Testis (tissue), 3 donors: ENCODE data around the gene NUP50. TPM values are rescaled to one million over a fixed set of nuclear protein-coding genes. Genes with fewer than 3 reads are reported as not detected.

Experiments
- DNase-seq: peaks from one replicate; pipeline ENCODE4 v3.0.0-alpha.2; 2019
- H3K27ac ChIP-seq, 2 donors: fragments of 200-600 bp; sonication (generic); one replicate each; pipeline ENCODE4 v1.5.1; 2019
- H3K27me3 ChIP-seq: fragments of 200-600 bp; sonication (generic); one replicate; pipeline ENCODE4 v1.5.1; 2019
- H3K36me3 ChIP-seq: fragments of 200-600 bp; sonication (generic); one replicate; pipeline ENCODE4 v1.5.1; 2017; ENCODE audit warnings: low read depth; ENCODE audit errors: missing control alignments
- H3K4me1 ChIP-seq: fragments of 200-600 bp; sonication (generic); one replicate; pipeline ENCODE4 v1.5.1; 2019
- H3K4me3 ChIP-seq, 2 donors: fragments of 200-600 bp; sonication (generic); one replicate each; pipeline ENCODE4 v1.5.1; 2017 to 2019
- H3K9me3 ChIP-seq: fragments of 200-600 bp; sonication (generic); one replicate; pipeline ENCODE4 v1.5.1; 2017
- POLR2A ChIP-seq: fragments of 450-650 bp; IDR thresholded peaks from one replicate; pipeline ENCODE4 v1.6.1; 2017; ENCODE audit warnings: antibody characterized with exemption, mild to moderate bottlenecking, moderate library complexity
- WGBS, 2 donors: methylation state at CpG; one replicate each; pipeline ENCODE4 v1.1.5; 2018; 5-methylcytosine and 5-hydroxymethylcytosine counted together
- intact Hi-C: fragments of 100-400 bp; cut with DNase I; formaldehyde crosslinking; loops from one replicate; pipeline ENCODE4 v1.15.1; 2023; ENCODE audit warnings: low total_unique reads
- polyA plus RNA-seq: library from polyadenylated mRNA; stranded (reverse); fragments of 350-450 nt; fragmentation: Illumina TruSeq; extraction: RNeasy Lipid Tissue Mini Kit (QIAGEN cat#74804); gene quantifications from one replicate; pipeline ENCODE4 v1.2.3, GENCODE V29; 2014; ENCODE audit warnings: low read depth, low replicate concordance; ENCODE audit not compliant: insufficient read depth
- total RNA-seq, 2 donors: library from RNA; depleted of rRNA; stranded (reverse); fragments of >200 nt; gene quantifications; one replicate each; pipeline ENCODE4 v1.2.3, GENCODE V29; 2016
- TF ChIP-seq, protein P1 (sequence below), 3 experiments: fragments of 450-650 bp in 2 of 3; fragments of 200-600 bp in 1 of 3; sonication (generic) in 1 of 3; IDR thresholded peaks; one replicate each; pipeline ENCODE4 v1.5.1; 2016 to 2019; ENCODE audit warnings: antibody characterized with exemption in 3 of 3, mild to moderate bottlenecking in 2 of 3, moderate library complexity in 1 of 3

NUP50 gene
- total and polyA plus RNA-seq, 3 donors from 2014 or later: 66.2 to 120 (median 119) TPM

- Histone ChIP-seq H3K27ac (no peak overlapping the region), H3K4me3 (no peak overlapping the region)
- WGBS, 2 donors: 95 to 96% methylated on average over 6 of the region's 6 CpGs
Measured at GRCh38 chr22:45217345-45217744, 53.6 kb downstream of the NUP50 start.

GRCh38 chr22:45217806-45218205, 54.1 kb downstream of the NUP50 start:
- Histone ChIP-seq H3K9me3 (no peaks in the 10 kb centered on the region), H3K27me3 (no peaks in the 10 kb centered on the region), H3K4me3 (no peak overlapping the region), H3K27ac (no peak overlapping the region), H3K4me1 (peaks cover 5% of the 10 kb centered on the region), H3K36me3 (no peaks in the 10 kb centered on the region)
- 90 to 95% methylated on average over 14 of the region's 14 CpGs for WGBS, 2 donors
- TF ChIP-seq, protein P1, sequence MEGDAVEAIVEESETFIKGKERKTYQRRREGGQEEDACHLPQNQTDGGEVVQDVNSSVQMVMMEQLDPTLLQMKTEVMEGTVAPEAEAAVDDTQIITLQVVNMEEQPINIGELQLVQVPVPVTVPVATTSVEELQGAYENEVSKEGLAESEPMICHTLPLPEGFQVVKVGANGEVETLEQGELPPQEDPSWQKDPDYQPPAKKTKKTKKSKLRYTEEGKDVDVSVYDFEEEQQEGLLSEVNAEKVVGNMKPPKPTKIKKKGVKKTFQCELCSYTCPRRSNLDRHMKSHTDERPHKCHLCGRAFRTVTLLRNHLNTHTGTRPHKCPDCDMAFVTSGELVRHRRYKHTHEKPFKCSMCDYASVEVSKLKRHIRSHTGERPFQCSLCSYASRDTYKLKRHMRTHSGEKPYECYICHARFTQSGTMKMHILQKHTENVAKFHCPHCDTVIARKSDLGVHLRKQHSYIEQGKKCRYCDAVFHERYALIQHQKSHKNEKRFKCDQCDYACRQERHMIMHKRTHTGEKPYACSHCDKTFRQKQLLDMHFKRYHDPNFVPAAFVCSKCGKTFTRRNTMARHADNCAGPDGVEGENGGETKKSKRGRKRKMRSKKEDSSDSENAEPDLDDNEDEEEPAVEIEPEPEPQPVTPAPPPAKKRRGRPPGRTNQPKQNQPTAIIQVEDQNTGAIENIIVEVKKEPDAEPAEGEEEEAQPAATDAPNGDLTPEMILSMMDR (IDR thresholded peaks at IDR 0.05): no peak
- TF ChIP-seq POLR2A: no peak
- no peak for DNase-seq
- intact Hi-C loops: no loop called here

More at GRCh38 chr22:45217345-45217744, 53.6 kb downstream of the NUP50 start:
- TF ChIP-seq, protein P1 (IDR thresholded peaks at IDR 0.05): no peak
- Histone ChIP-seq H3K36me3 (no peaks in the 10 kb centered on the region), H3K9me3 (no peaks in the 10 kb centered on the region), H3K4me1 (peaks cover 8% of the 10 kb centered on the region), H3K27me3 (no peaks in the 10 kb centered on the region)
- no peak for DNase-seq
- intact Hi-C loops: no loop called here

DNA sequence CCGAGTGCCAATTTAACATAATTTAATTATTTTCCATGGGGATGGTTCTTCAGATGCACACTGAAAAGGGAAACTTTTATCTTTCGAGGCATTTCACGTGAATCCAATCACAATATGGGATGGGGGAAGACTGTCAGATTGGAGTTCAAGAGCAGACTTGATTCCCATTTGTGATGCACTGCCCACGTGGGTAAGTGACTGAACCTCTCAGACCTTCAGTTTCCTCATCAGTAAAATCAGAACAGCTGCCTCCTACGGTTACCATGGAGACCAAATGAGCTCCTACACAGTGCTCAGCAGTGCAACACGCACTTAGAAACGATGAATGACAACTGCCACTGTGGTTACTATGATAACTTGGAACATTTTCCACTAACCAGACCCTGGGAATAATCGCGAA, 55.3 kb downstream of the NUP50 start:
- no peak for DNase-seq
- Histone ChIP-seq H3K27ac (no peak overlapping the region), H3K4me3 (no peak overlapping the region), H3K9me3 (no peaks in the 10 kb centered on the region), H3K27me3 (no peaks in the 10 kb centered on the region), H3K36me3 (no peaks in the 10 kb centered on the region), H3K4me1 (no peaks in the 10 kb centered on the region)
- intact Hi-C loops: no loop called here
- WGBS, 2 donors: 86 to 88% methylated on average over 9 of the region's 9 CpGs
- TF ChIP-seq POLR2A: no peak
- TF ChIP-seq, protein P1 (IDR thresholded peaks at IDR 0.05): no peak

- TF ChIP-seq POLR2A: no peak
- TF ChIP-seq, protein P1 (IDR thresholded peaks at IDR 0.05): no peak
- Histone ChIP-seq H3K4me1 (peaks cover 13% of the 10 kb centered on the region), H3K4me3 (no peak overlapping the region), H3K27ac (no peak overlapping the region), H3K27me3 (no peaks in the 10 kb centered on the region), H3K9me3 (no peaks in the 10 kb centered on the region), H3K36me3 (no peaks in the 10 kb centered on the region)
- no peak for DNase-seq
- WGBS, 2 donors: 89 to 93% methylated on average over 5 of the region's 5 CpGs
- intact Hi-C loops: no loop called here
Measured at GRCh38 chr22:45221201-45221600, 57.5 kb downstream of the NUP50 start.

DNA sequence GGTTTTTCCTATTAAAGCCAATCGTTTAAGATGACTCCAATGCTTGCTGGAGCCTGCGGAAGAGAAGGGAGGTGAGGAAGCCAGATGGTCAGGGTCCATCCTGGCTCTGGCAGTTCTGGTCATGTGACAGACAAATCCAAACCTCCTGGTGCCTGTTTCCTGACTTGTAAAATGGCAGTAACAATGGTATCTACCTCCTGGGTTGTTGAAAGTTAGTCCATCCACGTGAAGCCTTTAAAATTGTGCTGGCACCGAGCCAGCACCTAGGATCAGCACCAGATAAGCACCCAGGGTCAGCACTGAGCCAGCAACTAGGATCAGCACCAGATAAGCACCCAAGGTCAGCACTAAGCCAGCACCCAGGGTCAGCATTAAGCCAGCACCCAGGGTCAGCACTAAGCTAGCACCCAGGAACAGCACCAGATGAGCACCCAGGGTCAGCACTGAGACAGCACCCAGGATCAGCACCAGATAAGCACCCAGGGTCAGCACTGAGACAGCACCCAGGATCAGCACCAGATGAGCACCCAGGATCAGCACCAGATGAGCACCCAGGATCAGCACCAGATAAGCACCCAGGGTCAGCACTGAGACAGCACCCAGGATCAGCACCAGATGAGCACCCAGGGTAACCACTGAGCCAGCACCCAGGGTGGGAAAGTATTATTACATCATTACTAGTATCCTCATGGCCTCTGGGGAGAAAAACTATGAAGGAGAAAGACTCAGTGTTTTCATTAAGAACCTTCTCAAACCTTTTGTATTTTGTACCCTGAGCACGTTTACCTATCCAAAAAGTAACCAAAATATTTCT, 59.8 kb downstream of the NUP50 start:
- no peak for TF ChIP-seq POLR2A
- TF ChIP-seq, protein P1 (IDR thresholded peaks at IDR 0.05): no peak
- intact Hi-C loops: no loop called here
- DNase-seq: no peak
- Histone ChIP-seq H3K4me1 (peaks cover 23% of the 10 kb centered on the region), H3K36me3 (no peaks in the 10 kb centered on the region), H3K27me3 (no peaks in the 10 kb centered on the region), H3K27ac (no peak overlapping the region), H3K4me3 (no peak overlapping the region), H3K9me3 (no peaks in the 10 kb centered on the region)
- WGBS, 2 donors: 65 to 73% methylated on average over 4 to 5 of the region's 5 CpGs
